Measurements from ENCODE around the gene CRABP1.

DNA sequence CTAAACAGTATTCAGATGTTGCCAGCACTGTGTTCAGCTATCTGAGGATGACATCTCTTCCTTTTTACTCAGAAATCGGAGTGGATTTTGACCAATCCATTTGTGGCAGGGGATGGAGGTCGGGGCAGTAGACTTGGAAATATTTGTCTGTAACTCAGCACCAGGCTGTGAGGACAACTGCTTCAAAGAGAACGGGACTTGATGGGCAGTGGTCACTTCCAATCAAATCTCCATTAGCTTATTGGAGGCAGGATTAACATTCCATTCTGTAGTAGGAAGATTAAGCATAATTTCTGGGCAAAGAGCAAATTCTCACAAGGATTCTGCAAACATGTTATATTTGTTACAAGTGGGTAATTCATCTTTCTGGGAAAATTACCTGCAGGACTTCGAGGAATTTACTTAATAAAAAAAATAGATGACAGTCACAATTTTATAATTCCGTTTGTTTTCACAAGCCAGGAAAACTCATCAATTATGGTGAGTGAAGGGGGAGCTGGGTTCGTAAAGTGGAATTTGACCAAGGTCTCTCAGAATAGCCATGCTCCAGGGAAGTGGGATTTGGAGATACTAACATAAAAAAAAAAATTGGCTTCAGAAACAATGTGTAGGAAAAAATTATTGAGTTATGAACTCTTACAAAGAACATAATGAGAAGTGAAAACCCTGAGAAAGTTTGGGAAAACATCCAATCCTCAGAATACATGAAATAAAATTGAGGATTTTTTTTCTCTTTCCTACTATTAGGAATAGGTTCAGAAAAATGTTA lies 18.1 kb downstream of the CRABP1 start:
- TF ChIP-seq, protein P1, sequence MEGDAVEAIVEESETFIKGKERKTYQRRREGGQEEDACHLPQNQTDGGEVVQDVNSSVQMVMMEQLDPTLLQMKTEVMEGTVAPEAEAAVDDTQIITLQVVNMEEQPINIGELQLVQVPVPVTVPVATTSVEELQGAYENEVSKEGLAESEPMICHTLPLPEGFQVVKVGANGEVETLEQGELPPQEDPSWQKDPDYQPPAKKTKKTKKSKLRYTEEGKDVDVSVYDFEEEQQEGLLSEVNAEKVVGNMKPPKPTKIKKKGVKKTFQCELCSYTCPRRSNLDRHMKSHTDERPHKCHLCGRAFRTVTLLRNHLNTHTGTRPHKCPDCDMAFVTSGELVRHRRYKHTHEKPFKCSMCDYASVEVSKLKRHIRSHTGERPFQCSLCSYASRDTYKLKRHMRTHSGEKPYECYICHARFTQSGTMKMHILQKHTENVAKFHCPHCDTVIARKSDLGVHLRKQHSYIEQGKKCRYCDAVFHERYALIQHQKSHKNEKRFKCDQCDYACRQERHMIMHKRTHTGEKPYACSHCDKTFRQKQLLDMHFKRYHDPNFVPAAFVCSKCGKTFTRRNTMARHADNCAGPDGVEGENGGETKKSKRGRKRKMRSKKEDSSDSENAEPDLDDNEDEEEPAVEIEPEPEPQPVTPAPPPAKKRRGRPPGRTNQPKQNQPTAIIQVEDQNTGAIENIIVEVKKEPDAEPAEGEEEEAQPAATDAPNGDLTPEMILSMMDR (IDR thresholded peaks at IDR 0.05) = no peak
- TF ChIP-seq EP300 (IDR thresholded peaks at IDR 0.05) (no peak), POLR2A (IDR thresholded peaks at IDR 0.05; ENCODE audit: low read length) (no peak), HDAC2 (IDR thresholded peaks at IDR 0.05) (no peak), CHD2 (IDR thresholded peaks at IDR 0.05; ENCODE audit: low read length, partially characterized antibody) (no peak), RARB (CRISPR knock-in tag; IDR thresholded peaks at IDR 0.05) (no peak), CEBPB (IDR thresholded peaks at IDR 0.05) (no peak), KDM1A (IDR thresholded peaks at IDR 0.05; ENCODE audit: low read depth) (no peak), CHD4 (IDR thresholded peaks at IDR 0.05; ENCODE audit: borderline replicate concordance) (no peak)
- TF ChIP-seq, protein P2, sequence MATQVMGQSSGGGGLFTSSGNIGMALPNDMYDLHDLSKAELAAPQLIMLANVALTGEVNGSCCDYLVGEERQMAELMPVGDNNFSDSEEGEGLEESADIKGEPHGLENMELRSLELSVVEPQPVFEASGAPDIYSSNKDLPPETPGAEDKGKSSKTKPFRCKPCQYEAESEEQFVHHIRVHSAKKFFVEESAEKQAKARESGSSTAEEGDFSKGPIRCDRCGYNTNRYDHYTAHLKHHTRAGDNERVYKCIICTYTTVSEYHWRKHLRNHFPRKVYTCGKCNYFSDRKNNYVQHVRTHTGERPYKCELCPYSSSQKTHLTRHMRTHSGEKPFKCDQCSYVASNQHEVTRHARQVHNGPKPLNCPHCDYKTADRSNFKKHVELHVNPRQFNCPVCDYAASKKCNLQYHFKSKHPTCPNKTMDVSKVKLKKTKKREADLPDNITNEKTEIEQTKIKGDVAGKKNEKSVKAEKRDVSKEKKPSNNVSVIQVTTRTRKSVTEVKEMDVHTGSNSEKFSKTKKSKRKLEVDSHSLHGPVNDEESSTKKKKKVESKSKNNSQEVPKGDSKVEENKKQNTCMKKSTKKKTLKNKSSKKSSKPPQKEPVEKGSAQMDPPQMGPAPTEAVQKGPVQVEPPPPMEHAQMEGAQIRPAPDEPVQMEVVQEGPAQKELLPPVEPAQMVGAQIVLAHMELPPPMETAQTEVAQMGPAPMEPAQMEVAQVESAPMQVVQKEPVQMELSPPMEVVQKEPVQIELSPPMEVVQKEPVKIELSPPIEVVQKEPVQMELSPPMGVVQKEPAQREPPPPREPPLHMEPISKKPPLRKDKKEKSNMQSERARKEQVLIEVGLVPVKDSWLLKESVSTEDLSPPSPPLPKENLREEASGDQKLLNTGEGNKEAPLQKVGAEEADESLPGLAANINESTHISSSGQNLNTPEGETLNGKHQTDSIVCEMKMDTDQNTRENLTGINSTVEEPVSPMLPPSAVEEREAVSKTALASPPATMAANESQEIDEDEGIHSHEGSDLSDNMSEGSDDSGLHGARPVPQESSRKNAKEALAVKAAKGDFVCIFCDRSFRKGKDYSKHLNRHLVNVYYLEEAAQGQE (IDR thresholded peaks at IDR 0.05) = no peak
